Subcutaneous adipose tissue (tissue), 4 donors: ENCODE measurements around the gene KLF15. TPM values are rescaled to one million over a fixed set of nuclear protein-coding genes. Genes with fewer than 3 reads are reported as not detected.

Experiments
- CTCF ChIP-seq: fragments of 450-650 bp; IDR thresholded peaks from one replicate; pipeline ENCODE4 v1.5.1; 2016; ENCODE audit warnings: low read depth, mild to moderate bottlenecking, control low read depth, antibody characterized with exemption, moderate library complexity
- total RNA-seq, 4 donors: library from RNA; depleted of rRNA; stranded (reverse); fragments of >200 nt; gene quantifications; one replicate each; pipeline ENCODE4 v1.1.0, GENCODE V29; 2016

The KLF15 gene
- total RNA-seq, 4 donors from 2014 or later, result 51.3 to 147 (median 73.0) TPM

GRCh38 chr3:126354776-126355175, 2.4 kb downstream of the KLF15 start:
- no peak for TF ChIP-seq CTCF

- no peak for TF ChIP-seq CTCF
Measured at GRCh38 chr3:126353694-126354321, 3.4 kb downstream of the KLF15 start.

- TF ChIP-seq CTCF, result no peak
Measured at GRCh38 chr3:126352476-126353454, 4.4 kb downstream of the KLF15 start.

GRCh38 chr3:126351771-126352475, 5.3 kb downstream of the KLF15 start:
- no peak for TF ChIP-seq CTCF

- no peak for TF ChIP-seq CTCF
Measured at GRCh38 chr3:126351086-126351770, 6.0 kb downstream of the KLF15 start.

- TF ChIP-seq CTCF, result no peak
Measured at GRCh38 chr3:126350502-126351085, 6.6 kb downstream of the KLF15 start.
